MM.1S (cell line): Measurements from ENCODE around the gene HOXB7.

ENCODE experiments used
- CTCF ChIP-seq: fragments of 300-600 bp; sonication (generic); IDR thresholded peaks from 2 replicates; pipeline ENCODE4 v1.5.1; 2016; ENCODE audit warnings: antibody characterized with exemption, low read length, mixed read lengths
- EZH2 ChIP-seq: fragments of 300-600 bp; sonication (generic); optimal IDR thresholded peaks from 2 replicates; pipeline ENCODE3; 2017; ENCODE audit warnings: low read depth, mild to moderate bottlenecking, antibody characterized with exemption, low read length, mixed read lengths

DNA sequence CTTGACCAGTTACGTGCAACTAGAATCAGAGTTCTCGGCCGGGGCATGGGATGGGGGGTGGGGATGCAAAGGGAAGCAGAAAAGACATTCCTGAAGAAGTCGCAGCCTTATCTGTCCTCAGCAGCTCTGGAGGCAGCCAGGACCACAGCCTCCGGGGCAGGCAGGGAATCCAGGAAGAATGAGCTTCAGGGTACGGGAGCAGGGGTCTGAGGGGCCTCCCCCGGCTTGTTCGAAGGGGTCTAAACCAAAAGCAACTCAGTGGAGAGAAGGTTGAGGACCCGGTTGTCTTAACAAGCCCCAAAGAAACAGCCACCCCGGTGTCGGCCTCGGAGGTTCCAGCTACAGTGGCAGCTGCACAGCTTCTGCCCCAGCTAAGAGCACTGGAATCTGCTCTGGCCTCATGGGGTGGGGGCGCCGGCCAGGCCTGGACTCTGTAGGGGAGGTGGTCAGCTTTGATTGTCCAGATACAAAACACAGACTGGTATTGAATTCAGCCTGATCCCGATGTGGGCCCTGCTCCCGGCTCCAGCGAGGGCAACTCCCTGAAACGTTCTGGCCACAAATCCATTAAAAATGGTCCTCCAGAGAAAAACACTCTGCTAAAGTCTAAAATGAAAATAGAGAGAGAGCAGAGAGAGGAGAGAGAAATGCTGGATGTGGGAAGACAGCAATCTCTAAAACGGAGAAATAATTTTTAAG lies 40.3 kb downstream of the HOXB7 start:
- TF ChIP-seq CTCF: no peak
- no peak for TF ChIP-seq EZH2
